Cardiac fibroblast (primary cell): ENCODE results near the gene SHISA6.
"Not testable (repeated sequence)": the region's sequence is repeated elsewhere in the genome, so short reads cannot be mapped to it uniquely, and the experiment has no call there.

Experiments
- DNase-seq, 2 donors: peaks; one replicate each; pipeline versions ENCODE4 v3.0.0 to v3.0.0-alpha.2; 2010; ENCODE audit warnings: low read depth in 2 of 2
- H3K4me3 ChIP-seq, 2 donors: replicated peaks in 1 of 2; 1 replicate in 1 of 2; 2 replicates in 1 of 2; pipeline ENCODE4 v1.5.1; 2011; ENCODE audit warnings: low read depth in 2 of 2, low read length in 2 of 2, mild to moderate bottlenecking in 2 of 2, moderate library complexity in 1 of 2
- TF ChIP-seq, protein P1 (sequence below): IDR thresholded peaks from one replicate; pipeline ENCODE4 v1.5.1; 2011; ENCODE audit warnings: low read depth, mild to moderate bottlenecking, low read length, inconsistent platforms

The SHISA6 gene

DNA sequence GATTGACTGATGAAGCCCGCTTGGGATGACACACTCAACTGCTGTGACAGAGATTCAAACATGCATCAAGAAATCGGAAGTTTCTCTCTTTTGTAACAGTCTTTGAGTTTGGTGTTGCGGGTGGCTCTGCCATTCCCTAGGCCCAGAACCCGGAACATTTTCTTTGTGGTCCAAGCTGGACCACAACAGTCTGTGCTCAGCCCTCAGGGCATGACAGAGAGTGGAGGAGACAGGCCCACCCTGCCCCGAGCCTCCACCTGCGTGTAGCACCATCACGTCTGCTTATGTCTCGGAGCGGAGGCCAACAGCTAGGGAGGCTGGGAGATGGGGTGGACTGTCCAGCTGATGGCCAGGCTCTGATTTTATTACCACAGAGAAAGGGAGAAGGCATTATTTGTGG lies 64.5 kb downstream of the SHISA6 start:
- TF ChIP-seq, protein P1, sequence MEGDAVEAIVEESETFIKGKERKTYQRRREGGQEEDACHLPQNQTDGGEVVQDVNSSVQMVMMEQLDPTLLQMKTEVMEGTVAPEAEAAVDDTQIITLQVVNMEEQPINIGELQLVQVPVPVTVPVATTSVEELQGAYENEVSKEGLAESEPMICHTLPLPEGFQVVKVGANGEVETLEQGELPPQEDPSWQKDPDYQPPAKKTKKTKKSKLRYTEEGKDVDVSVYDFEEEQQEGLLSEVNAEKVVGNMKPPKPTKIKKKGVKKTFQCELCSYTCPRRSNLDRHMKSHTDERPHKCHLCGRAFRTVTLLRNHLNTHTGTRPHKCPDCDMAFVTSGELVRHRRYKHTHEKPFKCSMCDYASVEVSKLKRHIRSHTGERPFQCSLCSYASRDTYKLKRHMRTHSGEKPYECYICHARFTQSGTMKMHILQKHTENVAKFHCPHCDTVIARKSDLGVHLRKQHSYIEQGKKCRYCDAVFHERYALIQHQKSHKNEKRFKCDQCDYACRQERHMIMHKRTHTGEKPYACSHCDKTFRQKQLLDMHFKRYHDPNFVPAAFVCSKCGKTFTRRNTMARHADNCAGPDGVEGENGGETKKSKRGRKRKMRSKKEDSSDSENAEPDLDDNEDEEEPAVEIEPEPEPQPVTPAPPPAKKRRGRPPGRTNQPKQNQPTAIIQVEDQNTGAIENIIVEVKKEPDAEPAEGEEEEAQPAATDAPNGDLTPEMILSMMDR = no peak
- H3K4me3 ChIP-seq = no peak overlapping the region
- DNase-seq = no peak

DNA sequence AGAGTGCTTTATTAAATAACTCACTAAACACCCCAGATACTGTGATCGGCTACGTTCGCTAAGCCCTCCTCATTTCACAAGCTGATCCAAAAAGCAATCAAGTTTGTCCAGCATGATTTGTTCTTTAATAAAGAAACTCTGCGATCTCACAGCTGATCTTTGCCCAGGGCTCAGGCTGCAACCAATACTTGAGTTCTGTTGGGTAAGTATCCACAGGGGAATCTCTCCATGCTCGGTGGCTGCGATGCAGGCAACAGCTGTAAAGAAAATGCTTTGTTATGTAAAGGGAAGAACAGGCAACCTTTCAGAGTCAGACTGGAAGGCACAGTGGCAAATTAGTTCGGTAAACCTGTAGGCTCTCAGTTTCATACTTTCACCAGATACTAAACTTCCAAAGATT lies 67.5 kb downstream of the SHISA6 start:
- TF ChIP-seq, protein P1 = no peak
- no peak overlapping the region for H3K4me3 ChIP-seq
- DNase-seq = no peak

DNA sequence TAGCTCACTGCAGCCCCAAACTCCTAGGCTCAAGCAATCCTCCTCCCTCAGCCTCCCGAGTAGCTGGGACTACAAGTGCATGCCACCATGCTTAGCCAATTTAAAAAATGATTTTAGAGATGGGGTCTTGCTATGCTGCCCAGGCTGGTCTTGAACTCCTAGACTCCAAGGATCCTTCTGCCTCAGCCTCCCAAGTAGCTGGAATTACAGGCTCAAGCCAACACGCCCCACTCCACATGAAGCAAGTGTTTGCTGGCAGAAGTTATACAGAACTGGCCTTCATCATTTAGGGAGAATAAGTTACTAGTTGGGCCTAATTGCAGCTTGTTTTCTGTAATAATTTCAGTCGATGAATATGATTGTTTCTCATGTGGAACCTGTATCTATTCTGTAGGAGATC lies 68.0 kb downstream of the SHISA6 start:
- DNase-seq = no peak
- H3K4me3 ChIP-seq = no peak overlapping the region
- TF ChIP-seq, protein P1 = no peak

DNA sequence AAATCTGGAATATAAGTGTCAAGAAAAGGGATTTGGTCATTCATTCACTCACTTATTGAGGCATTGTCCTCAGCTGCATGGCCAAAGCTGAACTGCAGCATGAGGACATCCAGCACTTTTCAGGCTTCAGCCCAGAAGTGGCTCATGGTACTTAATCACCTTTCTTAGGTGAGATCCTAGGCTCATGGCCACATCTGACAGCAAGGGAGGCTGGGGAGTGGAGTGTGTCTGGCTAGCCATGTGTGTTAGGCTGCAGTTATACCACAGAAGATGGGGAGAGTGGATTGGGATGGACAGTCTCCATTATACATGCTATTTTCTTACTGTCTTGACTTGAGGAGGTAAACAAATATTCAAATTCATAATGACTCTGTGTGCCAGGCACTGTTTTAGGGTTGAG lies 68.8 kb downstream of the SHISA6 start:
- TF ChIP-seq, protein P1 = no peak
- no peak for DNase-seq

DNA sequence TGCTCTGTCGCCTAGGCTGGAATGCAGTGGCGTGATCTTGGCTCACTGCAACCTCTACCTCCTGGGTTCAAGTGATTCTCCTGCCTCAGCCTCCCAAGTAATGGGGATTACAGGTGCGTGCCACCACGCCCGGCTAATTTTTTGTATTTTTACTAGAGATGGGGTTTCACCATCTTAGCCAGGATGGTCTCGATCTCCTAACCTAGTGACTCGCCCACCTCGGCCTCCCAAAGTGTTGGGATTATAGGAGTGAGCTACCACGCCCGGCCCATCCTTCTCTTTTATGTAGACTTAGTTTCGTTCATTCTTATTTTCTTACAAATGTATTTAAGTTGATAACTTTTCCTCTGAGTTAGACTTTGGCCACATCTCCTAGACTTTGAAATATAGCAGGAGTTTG lies 75.4 kb downstream of the SHISA6 start:
- not testable (repeated sequence) for H3K4me3 ChIP-seq, DNase-seq

More for the DNA sequence above, 68.8 kb downstream of the SHISA6 start:
- H3K4me3 ChIP-seq = no peak overlapping the region

DNA sequence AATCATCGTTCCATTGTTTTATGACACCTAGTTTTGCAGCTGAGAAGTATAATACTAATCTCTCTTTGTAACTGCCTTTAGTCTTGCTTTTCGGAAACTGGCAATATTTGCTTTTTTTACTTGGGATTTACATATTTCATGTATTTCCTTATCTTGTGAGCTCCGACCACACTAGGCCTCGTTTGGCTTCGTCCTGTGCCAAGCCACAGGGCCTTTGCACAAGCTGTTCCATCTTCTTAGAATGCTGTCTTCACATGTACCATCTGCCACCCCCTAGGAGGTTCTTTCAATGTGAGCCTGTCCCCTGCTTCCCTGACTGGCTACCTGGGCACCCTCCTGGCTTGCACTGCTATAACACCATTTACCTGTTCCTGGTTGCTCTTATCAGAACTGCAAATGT lies 77.2 kb downstream of the SHISA6 start:
- DNase-seq = no peak

DNA sequence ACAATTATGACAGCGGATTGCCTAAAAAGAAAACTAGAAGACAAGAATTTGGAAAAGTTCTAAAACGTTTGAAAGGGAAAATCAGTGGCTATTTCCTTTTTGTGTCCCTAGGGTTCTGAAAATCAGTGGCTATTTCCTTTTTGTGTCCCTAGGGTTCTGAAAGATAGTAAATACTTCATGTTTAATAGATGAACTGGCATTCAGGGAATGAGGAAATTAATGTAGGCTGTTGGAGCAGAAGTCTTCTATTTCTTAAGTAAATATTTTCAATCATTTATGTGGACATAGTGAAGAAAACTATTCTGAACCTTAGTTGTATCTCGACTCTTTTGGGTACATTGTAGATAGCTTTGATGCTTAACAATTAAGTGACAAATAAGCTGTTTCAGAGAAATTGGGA lies 78.9 kb downstream of the SHISA6 start:
- TF ChIP-seq, protein P1 = no peak
- no peak for DNase-seq

More for the DNA sequence above, 77.2 kb downstream of the SHISA6 start:
- TF ChIP-seq, protein P1 = no peak
- no peak overlapping the region for H3K4me3 ChIP-seq

More for the DNA sequence above, 78.9 kb downstream of the SHISA6 start:
- no peak overlapping the region for H3K4me3 ChIP-seq
